IMR-90 (cell line): ENCODE measurements around the gene HES6.

Source experiments
- BHLHE40 ChIP-seq: fragments of 150-350 bp; IDR thresholded peaks from 2 replicates; pipeline ENCODE4 v1.6.1; 2016; ENCODE audit warnings: mild to moderate bottlenecking, low read depth, low read length
- MAZ ChIP-seq: IDR thresholded peaks from 2 replicates; pipeline ENCODE4 v1.6.1; 2012; ENCODE audit warnings: low read depth, mild to moderate bottlenecking, low read length, improper control_type of control experiment, moderate library complexity, borderline replicate concordance
- MXI1 ChIP-seq: IDR thresholded peaks from 2 replicates; pipeline ENCODE4 v1.6.1; 2012; ENCODE audit warnings: low read depth, mild to moderate bottlenecking, low read length, moderate library complexity, borderline replicate concordance
- POLR2A ChIP-seq: IDR thresholded peaks from 2 replicates; pipeline ENCODE4 v1.6.1; 2012; ENCODE audit warnings: mild to moderate bottlenecking, low read depth, low read length
- RAD21 ChIP-seq: IDR thresholded peaks from 2 replicates; pipeline ENCODE4 v1.6.1; 2012; ENCODE audit warnings: low read length, improper control_type of control experiment
- RCOR1 ChIP-seq: IDR thresholded peaks from 2 replicates; pipeline ENCODE4 v1.6.1; 2012; ENCODE audit warnings: mild to moderate bottlenecking, low read length, improper control_type of control experiment; ENCODE audit not compliant: insufficient replicate concordance
- SMC3 ChIP-seq: fragments of 150-350 bp; IDR thresholded peaks from 2 replicates; pipeline ENCODE4 v1.6.1; 2016; ENCODE audit warnings: low read depth, mild to moderate bottlenecking, antibody characterized with exemption, low read length, moderate library complexity
- TF ChIP-seq, protein P1 (sequence below): conservative IDR thresholded peaks from 2 replicates; pipeline ENCODE4 v1.5.1; 2012; ENCODE audit warnings: mild to moderate bottlenecking, low read depth, low read length, improper control_type of control experiment
- TF ChIP-seq, protein P2 (sequence below): fragments of 150-350 bp; IDR thresholded peaks from 2 replicates; pipeline ENCODE4 v1.6.1; 2016; ENCODE audit warnings: low read depth, mild to moderate bottlenecking, low read length, moderate library complexity, borderline replicate concordance
- TF ChIP-seq, protein P3 (sequence below): fragments of 150-350 bp; IDR thresholded peaks from 2 replicates; pipeline ENCODE4 v1.6.1; 2017; ENCODE audit warnings: mild to moderate bottlenecking, antibody characterized with exemption, low read length, low read depth

DNA sequence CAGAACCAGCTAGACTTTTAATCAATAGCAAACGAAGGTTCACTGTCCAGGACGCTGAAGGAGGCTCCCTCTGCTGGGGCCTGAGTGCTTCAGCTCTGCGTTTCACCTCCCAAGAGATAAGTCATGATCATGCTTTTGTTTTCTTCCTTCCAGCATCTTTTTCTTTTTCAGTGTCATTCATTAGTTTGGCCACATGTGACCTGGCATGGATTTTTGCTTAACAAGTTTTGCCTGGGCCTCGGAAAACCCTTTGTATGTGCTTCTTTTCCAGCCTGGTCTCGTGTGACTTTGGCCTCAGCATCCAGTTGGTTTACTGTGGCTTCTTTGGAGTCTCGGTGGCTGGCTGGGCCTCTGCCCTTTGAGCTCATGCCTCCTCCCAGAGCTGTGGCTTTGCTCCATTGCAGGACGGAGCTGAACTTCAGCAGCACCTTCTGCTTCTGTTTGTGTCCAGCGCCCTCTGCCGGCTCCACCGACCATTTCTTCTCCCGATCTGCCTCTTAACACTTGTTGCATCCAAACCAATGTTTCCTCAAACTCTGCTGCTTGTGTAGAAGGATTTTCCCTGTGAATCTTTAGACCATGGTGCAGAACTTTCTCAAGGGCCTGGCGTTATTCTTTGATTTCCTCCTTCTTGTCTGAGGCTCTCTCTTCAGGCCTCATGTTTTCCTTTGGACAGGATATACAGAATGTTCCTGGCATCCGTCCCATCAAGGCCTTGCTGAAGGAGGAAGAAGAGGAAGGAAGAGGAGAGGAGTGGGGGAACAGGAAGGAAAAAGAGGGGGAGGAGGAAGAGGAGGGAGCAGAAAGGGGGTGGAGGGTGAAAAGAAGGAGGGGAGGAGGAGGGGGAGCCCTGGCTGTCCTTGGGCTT is 23.6 kb upstream of the HES6 start:
- TF ChIP-seq, protein P1, sequence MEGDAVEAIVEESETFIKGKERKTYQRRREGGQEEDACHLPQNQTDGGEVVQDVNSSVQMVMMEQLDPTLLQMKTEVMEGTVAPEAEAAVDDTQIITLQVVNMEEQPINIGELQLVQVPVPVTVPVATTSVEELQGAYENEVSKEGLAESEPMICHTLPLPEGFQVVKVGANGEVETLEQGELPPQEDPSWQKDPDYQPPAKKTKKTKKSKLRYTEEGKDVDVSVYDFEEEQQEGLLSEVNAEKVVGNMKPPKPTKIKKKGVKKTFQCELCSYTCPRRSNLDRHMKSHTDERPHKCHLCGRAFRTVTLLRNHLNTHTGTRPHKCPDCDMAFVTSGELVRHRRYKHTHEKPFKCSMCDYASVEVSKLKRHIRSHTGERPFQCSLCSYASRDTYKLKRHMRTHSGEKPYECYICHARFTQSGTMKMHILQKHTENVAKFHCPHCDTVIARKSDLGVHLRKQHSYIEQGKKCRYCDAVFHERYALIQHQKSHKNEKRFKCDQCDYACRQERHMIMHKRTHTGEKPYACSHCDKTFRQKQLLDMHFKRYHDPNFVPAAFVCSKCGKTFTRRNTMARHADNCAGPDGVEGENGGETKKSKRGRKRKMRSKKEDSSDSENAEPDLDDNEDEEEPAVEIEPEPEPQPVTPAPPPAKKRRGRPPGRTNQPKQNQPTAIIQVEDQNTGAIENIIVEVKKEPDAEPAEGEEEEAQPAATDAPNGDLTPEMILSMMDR, result peak; percentile 92
- TF ChIP-seq, protein P2, sequence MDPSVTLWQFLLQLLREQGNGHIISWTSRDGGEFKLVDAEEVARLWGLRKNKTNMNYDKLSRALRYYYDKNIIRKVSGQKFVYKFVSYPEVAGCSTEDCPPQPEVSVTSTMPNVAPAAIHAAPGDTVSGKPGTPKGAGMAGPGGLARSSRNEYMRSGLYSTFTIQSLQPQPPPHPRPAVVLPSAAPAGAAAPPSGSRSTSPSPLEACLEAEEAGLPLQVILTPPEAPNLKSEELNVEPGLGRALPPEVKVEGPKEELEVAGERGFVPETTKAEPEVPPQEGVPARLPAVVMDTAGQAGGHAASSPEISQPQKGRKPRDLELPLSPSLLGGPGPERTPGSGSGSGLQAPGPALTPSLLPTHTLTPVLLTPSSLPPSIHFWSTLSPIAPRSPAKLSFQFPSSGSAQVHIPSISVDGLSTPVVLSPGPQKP, result no peak
- TF ChIP-seq, protein P3, sequence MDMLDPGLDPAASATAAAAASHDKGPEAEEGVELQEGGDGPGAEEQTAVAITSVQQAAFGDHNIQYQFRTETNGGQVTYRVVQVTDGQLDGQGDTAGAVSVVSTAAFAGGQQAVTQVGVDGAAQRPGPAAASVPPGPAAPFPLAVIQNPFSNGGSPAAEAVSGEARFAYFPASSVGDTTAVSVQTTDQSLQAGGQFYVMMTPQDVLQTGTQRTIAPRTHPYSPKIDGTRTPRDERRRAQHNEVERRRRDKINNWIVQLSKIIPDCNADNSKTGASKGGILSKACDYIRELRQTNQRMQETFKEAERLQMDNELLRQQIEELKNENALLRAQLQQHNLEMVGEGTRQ, result peak; percentile 36; the same call in 1 of the 2 replicates
- TF ChIP-seq MXI1, result peak; percentile 52; the same call in 1 of the 2 replicates
- peak; percentile 77 for TF ChIP-seq SMC3
- TF ChIP-seq RAD21, result peak; percentile 87
- TF ChIP-seq RCOR1, result peak; percentile 19
- peak; percentile 56; the same call in 1 of the 2 replicates for TF ChIP-seq MAZ
- TF ChIP-seq POLR2A, result peak; percentile 43; the same call in 1 of the 2 replicates
- no peak; the same call in 1 of the 2 replicates for TF ChIP-seq BHLHE40
